Measurements from ENCODE around the gene MICAL2.

DNA sequence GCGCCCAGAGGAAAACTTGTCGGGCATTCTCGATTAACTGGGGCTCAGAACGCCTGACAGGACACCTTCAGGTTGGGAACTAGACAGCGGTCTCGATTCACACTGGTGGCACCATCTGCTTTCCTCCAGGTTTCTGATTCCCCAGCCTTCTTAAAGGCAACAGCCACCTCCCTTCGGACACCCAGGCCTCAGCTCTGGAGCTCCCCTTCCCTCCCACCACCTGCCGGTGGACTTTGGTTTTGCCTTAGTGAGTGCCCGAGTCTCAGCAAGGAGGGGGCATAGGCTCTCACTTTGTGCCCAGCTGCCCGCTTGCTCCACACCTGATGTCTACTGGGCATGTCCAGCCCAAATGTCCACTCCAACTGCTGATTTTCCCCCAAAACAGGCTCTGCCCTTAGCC, 156.6 kb downstream of the MICAL2 start:
- TF ChIP-seq TAF1 (IDR thresholded peaks at IDR 0.05; ENCODE audit: borderline replicate concordance, insufficient read depth, low read length), result no peak
- no peak for TF ChIP-seq POLR2AphosphoS5 (IDR thresholded peaks at IDR 0.05; ENCODE audit: low read depth, low read length)
- TF ChIP-seq FOXP2 (optimal IDR thresholded peaks at IDR 0.05; ENCODE audit: borderline replicate concordance, extremely low read depth, extremely low read length, insufficient read depth), result no peak
- TF ChIP-seq, protein P1, sequence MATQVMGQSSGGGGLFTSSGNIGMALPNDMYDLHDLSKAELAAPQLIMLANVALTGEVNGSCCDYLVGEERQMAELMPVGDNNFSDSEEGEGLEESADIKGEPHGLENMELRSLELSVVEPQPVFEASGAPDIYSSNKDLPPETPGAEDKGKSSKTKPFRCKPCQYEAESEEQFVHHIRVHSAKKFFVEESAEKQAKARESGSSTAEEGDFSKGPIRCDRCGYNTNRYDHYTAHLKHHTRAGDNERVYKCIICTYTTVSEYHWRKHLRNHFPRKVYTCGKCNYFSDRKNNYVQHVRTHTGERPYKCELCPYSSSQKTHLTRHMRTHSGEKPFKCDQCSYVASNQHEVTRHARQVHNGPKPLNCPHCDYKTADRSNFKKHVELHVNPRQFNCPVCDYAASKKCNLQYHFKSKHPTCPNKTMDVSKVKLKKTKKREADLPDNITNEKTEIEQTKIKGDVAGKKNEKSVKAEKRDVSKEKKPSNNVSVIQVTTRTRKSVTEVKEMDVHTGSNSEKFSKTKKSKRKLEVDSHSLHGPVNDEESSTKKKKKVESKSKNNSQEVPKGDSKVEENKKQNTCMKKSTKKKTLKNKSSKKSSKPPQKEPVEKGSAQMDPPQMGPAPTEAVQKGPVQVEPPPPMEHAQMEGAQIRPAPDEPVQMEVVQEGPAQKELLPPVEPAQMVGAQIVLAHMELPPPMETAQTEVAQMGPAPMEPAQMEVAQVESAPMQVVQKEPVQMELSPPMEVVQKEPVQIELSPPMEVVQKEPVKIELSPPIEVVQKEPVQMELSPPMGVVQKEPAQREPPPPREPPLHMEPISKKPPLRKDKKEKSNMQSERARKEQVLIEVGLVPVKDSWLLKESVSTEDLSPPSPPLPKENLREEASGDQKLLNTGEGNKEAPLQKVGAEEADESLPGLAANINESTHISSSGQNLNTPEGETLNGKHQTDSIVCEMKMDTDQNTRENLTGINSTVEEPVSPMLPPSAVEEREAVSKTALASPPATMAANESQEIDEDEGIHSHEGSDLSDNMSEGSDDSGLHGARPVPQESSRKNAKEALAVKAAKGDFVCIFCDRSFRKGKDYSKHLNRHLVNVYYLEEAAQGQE (IDR thresholded peaks at IDR 0.05; ENCODE audit: insufficient read depth in 1 of 2, low read depth in 2 of 2, low read length in 2 of 2), result no peak

Measured in PFSK-1 (cell line).